Measurements from ENCODE around the gene MVK.

DNA sequence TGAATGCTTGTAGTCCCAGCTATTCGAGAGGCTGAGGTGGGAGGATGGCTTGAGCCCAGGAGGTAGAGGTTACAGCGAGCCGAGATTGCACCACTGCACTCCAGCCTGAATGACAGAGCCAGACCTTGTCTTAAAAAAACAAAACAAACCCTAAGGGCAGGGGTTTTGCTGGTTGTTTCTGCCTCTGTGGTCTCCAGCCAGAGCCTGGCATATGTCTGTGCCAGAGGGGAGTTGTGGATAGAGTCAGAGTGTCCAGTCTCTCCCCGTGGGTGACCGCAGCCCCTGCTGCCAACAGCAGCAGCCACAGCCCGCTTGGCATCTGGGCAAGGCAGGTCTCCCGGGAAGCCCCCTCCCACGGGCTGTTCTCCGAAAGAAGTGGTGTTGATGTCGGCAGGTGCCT, 37.6 kb downstream of the MVK start:
- TF ChIP-seq, protein P1, sequence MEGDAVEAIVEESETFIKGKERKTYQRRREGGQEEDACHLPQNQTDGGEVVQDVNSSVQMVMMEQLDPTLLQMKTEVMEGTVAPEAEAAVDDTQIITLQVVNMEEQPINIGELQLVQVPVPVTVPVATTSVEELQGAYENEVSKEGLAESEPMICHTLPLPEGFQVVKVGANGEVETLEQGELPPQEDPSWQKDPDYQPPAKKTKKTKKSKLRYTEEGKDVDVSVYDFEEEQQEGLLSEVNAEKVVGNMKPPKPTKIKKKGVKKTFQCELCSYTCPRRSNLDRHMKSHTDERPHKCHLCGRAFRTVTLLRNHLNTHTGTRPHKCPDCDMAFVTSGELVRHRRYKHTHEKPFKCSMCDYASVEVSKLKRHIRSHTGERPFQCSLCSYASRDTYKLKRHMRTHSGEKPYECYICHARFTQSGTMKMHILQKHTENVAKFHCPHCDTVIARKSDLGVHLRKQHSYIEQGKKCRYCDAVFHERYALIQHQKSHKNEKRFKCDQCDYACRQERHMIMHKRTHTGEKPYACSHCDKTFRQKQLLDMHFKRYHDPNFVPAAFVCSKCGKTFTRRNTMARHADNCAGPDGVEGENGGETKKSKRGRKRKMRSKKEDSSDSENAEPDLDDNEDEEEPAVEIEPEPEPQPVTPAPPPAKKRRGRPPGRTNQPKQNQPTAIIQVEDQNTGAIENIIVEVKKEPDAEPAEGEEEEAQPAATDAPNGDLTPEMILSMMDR (IDR thresholded peaks at IDR 0.05): no peak
- TF ChIP-seq POLR2AphosphoS5 (IDR thresholded peaks at IDR 0.05): no peak
- no peak for TF ChIP-seq POLR2A (IDR thresholded peaks at IDR 0.05; ENCODE audit: low read depth)

All from esophagus muscularis mucosa (tissue), 3 donors.